HT-29 (cell line): ENCODE results near the gene CPED1. TPM values are rescaled to one million over a fixed set of nuclear protein-coding genes. Genes with fewer than 3 reads are reported as not detected.

ENCODE experiments used
- DNase-seq: peaks from one replicate; pipeline ENCODE4 v3.0.0-alpha.2; 2015; ENCODE audit warnings: low spot score
- total RNA-seq: library from RNA; depleted of rRNA; stranded (reverse); fragments of >200 nt; shearing (Covaris generic); gene quantifications from 2 replicates; pipeline ENCODE4 v1.2.3, GENCODE V29; 2014; rRNA removed

Gene CPED1
- total RNA-seq = not detected in 2 replicates

DNA sequence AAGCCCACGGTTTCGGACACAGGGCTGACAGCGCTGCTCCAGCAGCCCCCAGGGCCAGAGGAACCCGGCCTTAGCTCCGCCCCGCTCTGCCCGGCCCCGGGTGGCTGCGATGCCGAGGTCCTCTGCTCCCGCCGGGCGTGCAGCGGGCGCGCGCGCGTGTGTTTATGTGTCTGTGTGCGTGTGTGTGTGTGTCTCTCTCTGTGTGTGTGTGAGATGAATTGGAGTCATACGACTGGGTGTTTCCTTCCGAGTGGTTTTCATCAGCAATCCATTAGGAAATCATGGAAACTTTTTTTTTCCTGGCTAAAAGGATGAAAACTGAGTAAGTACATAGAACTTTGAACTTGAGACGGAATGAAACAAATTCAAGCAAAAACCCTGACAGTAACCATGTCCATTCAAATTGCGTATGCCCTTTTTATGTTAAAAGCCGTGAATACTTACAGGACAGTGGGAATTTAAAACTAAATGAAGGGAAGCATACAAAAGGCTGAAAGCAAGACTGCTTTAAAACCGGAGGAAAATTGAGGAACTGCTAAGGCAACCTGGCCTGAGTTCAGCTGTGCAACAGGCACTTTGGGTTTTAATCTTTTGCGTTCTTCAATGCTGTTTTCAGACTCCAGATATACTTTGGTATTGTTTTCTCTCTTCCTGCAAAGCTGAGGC lies at the start of gene CPED1:
TSS of gene CPED1 (plus strand) at position 121 of the 666 bp plus-strand sequence. CDS start 911 bp downstream, outside the sequence.
- peak; percentile 31 for DNase-seq

DNA sequence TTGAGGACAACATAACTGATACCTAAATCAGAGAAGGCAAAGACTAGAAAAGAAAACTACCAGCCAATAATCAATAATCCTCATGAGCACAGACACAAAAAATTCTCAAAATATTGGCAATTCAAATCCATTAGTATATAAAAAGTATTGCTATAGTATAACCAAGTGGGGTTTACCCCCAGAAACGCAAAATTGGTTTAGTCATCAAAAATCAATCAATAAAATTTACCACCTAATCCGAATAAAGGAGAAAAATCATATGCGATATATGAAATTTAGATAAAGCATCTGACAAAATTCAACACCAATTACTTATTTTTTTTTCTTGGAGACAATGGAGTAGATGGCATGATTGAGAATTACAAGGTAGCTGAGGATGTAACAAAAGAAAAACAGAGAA lies 49.2 kb upstream of the CPED1 start:
- no peak for DNase-seq

DNA sequence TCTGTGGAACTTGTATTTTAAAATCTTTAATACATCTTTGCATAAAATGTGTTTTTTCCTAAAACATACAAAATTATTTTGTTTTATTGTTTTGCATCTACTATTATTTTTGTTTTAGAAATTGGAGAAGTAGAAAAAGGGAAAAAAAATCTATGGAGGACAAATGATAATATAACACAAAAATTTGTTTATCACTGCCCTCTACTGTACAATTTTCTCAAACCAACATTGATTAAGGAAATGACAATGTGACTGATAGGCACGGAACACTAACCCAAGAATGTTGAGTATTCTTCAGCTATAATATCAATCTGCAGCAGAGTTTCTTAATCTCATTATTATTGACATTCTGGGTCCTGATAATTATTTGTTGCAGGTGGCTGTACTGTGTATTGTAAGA lies 47.4 kb upstream of the CPED1 start:
- DNase-seq = peak; percentile 60

DNA sequence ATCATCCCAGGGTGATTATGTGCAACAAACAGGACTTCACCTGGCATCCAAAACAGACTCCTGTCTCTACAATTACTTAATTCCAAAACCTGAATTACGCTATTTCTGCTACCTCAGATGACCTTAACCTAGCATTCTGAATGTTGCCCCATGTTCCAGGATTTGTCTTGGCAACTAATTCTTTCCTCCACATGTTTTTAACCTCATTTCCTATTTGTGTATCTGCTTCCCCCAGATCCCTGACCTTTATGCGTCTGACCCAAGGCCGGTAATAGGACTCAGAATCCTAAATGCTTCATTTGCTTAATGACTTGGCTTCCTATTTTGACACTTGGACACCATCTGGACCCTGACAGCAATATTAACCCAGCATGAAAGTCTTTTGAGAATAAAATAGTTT lies 46.7 kb upstream of the CPED1 start:
- DNase-seq = no peak

DNA sequence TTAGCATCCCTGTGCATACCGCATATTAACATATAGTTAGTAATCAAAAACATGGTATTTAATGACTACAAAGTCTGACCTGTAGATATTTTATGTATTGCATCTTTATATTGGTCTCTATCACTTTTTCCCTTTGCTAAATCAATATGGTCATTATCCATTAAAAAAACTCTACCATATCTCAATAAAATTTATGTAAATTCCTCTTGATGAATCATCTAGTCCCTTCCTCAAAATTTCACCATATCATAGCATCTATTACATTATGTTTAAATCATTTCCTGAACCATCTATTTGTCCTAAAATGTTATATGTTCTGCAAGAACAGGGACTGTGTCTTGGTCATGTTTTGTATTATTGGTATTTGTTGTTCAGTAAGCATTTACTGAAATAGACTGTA lies 45.6 kb upstream of the CPED1 start:
- DNase-seq = no peak

DNA sequence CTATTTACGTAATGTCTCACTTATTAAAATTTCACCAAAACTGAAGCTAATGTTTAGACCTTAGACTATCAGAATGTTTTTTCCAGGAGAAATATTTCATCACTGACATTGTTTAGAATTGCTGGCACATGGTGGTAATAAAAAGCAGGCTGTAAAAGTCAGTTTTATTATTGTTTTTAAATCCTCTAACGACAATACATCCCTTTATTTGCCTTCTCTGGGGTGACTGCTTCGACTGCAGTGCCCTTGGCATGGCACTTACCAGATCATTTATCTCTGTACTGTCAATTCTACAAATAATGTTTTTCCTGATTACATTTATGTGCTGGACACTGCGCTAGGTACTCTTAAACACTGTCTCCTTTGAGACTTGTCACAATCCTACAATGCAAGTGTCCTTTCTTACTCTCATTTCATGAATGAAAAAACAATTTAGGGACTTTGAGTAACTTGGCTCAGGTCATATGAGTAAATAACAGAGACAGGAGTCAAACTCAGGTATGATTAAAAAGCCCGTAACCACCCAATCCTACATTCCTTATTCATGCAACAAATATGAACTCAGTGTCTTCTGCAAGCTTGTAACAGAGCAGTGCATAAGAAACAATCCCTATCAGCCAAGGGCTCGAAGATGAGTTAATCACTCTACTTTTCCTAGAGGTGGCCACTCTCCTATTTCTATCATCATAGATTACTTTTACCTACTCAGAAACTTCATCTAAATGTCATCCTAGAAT lies 43.5 kb upstream of the CPED1 start:
- DNase-seq = no peak

DNA sequence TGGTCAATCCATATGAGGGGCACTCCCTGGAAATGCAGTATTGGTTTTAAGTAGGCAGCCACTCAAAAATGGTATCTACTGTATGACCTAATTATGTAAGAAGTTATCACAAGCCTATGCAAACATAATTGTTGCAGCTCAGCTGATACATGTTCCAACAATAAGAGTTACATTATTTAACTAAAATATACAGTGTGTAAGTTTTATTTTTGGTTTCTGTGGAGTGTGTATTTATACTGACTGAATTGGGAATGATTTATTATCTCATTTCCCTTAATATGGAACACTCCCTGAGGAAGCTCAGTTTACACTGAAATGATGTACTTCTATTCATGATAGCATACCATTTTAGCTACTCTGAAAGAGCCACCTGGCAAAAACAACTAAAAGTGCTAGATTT lies 40.5 kb upstream of the CPED1 start:
- no peak for DNase-seq

DNA sequence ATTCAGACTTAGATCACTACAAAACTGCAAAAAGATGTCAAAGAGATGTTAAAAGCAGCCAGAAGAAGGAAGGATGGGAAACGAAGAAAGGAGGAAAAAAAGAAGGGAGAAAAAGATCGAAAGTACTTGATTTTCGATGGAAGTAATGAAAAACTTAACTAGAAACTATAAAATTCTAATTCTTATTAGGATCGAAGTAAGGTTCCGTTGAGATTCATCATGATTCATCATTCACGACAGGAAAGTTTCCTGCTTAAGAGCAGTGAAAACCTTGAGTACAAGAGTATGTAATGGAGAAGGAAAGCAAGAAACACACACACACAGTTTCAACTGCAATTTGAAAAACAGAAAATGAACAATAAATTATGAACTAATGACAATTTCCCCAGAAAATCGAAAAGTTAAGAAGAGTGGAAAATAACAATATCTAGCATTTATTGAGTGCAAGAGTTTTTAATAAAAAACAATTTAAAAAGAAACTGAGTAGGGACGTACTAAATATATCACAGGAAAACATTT lies 39.1 kb upstream of the CPED1 start:
- DNase-seq = peak; percentile 46

DNA sequence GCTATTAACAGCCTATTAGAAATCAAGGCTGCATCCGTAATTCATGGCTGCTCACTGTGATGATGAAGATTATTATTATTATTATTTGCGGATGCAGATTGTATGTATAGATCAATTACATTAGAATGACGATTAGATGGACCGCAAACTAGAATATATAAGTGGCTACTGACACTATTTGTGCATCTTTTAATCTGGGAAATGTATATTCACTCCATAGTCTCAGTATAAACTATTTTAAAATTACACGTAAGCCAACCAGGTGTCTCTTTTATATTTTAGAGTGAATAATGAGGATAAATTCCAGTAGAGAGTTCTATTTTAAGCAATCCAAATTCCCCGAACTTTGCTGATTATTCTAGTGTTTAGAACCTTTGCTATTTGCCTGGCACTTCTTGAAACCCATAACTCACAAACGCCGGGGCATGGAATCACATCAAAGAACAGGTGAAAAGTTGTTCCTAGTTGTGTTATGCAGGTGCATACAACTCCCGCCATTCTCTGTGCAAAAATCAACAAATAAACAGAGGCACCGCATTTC lies 38.4 kb upstream of the CPED1 start:
- no peak for DNase-seq

DNA sequence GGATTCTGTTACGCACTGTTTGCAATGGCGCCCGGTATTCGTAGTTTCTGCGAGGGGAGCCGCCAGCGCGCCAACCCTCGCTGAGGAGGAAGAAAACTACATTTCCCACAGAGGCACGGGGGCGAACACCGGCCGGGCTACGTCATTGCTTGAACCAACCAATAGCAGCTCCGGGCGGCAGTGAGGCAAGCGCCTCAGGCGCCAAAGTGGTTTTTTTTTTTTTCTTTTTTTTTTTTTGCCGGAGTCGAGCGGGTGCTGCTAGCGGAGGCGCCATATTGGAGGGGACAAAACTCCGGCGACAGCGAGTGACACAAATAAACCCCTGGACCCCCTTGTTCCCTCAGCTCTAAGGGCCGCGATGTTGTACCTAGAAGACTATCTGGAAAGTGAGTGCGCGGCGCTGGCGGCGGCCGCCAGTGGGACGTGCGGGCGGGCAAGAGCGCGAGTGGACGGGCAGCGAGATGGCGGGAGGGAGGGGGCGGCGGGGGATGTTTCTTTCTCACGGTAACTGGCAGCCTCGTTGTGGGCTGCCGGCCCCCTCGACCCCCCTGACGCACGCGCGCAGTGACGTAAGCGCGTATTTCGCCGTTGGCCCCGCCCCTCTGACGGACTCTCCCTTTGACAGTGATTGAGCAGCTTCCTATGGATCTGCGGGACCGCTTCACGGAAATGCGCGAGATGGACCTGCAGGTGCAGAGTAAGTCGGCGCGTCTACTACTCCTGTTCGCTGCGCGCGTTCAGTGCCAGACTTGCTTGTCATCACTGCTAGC lies 37.8 kb upstream of the CPED1 start, which contains the start of gene ING3:
TSS of gene ING3 (plus strand) at position 239 of the 770 bp plus-strand sequence. CDS start at position 359, 120 bp downstream.
- DNase-seq = peak; percentile 99

DNA sequence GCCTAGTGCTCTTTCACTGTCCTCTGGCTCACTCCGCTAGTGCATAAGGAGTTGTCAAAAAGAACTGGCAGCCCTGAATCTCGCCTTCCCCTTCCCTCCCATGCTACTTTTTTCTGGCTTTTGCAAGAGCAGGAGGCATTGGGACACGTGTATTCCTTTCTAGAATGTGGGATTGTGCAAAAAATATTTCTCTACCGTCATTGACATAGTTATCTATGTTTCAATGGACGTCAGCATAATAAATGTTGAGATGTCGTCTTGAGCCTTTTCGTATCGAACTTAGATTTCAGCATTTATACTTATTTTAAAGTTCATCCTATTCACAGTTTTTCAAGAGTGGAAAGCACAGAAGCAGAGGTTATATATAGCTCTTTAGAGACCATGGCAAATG lies 37.2 kb upstream of the CPED1 start:
- DNase-seq = no peak

DNA sequence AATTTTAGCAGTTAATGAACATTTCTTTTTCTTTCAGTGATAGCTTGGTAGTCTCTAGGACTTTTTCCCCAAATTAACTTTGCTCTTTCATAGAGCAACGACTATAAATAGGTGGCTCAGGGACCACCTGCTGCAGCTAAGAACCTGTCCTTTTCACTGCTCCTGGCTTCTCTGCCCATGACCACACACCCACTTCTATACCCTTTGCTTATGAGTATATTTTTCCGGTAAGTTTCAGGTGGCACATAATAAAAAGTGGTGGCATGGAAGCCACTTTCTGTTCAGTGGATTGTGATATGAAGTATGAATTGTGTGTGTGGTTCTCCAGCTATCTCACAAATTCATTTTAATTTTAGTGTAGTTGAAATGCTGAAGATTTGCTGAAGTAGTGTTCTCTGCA lies 36.7 kb upstream of the CPED1 start:
- DNase-seq = peak; percentile 23

DNA sequence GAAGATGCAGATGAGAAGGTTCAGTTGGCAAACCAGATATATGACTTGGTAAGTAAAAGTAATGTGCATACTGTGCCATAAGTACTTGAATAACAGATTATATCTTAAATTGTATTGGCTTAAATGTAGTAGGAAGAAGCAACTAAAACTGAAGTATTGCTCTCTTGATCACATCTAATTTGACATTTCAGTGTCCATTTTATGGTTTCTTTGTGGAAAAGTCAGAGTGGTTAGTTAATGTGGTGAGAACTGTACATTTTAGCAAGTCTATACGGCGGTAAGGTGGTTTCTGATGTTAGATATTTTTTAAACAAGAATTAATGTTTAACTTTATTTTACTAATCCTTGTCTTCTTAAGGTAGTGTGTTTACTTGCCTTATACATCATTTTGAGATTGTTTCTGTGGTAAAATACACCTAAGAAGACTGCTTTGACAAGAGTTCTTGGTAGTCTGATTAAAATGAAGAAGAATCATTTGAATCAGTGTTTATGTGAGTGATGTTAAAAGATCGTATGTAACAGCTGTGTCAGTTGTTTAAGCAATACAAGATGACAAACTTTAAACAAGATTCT lies 32.8 kb upstream of the CPED1 start:
- no peak for DNase-seq

DNA sequence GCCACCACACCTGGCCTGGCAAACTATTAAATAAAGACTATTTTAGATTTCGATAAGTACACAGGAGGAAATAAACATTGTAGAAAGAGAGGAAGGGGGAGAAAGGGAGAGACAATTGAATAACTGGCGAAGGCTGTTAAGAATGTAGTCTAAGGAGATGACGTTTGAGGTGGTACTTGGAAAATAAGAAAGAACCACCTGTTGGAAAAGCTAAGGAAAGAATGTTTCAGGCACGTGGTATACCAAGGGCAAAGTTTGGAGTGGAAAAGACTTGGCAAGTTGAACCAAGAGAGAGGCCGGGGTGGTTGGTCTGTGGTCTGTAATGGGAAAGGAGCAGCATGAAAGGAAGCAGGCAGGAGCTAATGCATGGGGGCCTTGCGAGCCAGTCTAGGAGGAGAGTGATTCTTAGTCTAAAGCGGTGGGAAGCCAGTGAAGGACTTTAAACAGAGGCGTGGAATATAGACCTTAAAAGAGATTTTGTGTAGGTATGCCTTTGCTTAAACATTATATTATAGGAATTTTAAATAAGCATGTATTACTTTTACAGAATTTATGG lies 28.5 kb upstream of the CPED1 start:
- no peak for DNase-seq

DNA sequence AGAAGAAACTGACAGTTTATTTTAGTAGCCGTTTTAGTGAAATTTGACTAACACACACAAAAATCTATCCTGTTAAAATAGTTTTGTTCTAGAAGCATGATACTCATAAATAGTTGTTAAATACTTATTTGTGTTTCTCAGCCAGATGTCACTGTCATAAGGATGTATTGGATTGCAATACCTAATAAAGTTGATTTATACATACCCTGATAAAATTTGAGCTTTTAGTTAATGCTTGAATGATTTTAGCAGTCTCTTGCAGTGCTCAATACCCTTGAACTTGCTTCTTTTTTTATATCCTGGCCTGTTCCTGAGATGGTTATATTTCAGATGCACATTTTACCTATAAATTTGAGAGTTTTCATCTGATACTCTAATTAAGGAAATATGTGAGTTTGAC lies 27.8 kb upstream of the CPED1 start:
- DNase-seq = no peak

DNA sequence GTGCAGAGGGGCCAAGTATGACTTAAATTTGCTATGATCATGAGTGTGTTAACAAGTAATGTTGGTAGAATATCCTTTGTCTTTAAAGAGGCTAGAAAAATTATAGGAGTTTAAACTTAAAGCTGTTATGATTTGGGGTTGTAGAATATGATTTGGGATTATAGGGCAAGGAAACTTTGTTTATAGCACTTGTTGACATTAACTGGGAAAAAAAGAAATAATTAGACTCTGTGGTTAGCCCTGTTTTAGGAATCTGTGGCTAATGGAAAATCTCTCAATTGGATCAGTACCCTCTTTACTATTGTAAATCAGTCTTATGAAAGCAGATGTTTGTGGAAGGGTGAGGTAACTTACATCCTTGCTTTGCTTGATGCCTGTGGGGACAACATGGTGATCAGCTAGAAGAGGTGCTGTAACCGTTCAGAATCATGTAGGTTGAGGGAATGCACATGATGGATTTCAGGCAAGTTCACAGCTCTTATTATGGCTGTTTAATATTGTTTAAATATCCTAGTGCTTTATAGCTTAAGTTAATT lies 26.8 kb upstream of the CPED1 start:
- DNase-seq = no peak

DNA sequence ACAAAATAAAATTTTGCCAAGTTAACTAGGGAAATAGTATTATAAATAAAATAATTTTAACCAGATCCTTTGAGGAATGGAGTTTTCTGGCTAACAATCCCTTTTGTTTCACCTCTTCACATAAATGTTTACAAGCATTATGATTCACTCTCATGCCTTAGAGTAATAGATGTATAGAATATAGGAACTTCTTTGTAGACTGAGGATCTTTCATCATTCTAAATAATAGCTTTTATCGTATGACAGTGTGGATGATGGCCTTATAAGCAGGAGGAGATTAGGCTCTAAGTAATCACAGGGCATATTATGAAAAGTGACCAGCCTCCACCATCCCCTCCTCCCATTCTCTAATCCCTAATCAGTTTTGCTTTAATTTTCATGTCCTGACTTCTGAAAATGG lies 24.4 kb upstream of the CPED1 start:
- no peak for DNase-seq

DNA sequence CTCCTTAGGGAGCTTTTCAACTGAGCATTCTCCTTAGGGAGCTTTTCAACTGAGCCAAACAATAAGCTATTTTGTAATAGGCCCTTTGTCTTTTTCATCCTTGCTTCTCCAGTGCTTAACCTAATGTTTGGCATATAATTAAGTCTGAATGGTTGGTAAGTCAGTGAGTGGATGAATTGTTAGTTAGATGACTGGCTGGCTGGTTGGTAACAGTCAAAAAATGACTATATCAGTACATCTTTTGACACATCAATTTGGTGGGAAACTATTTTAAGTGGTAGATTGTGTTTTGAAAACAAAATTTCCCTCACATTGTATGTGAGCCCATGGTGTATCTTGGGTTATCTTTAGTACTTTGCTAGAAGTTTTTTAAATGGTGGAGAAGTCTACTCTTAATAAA lies 21.6 kb upstream of the CPED1 start:
- DNase-seq = no peak

DNA sequence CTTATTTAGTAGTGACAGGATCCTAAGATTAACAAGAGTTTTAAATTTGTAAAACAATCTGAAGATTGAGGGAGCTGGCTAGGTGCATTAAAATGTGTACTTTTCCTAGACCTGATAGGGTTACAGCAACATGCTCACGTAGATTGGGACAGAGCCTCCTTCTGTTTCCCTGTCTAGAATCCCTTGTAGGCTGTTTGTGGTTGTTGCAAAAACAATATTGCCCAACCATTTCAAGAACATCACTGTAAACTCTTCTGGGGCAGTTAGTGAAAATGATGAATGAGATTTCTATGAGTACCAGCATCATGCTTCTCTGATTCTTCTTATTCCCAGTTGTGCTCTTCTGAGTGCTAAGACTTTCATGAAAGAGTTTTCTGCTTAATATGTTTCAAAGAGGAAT lies 14.7 kb upstream of the CPED1 start:
- no peak for DNase-seq

DNA sequence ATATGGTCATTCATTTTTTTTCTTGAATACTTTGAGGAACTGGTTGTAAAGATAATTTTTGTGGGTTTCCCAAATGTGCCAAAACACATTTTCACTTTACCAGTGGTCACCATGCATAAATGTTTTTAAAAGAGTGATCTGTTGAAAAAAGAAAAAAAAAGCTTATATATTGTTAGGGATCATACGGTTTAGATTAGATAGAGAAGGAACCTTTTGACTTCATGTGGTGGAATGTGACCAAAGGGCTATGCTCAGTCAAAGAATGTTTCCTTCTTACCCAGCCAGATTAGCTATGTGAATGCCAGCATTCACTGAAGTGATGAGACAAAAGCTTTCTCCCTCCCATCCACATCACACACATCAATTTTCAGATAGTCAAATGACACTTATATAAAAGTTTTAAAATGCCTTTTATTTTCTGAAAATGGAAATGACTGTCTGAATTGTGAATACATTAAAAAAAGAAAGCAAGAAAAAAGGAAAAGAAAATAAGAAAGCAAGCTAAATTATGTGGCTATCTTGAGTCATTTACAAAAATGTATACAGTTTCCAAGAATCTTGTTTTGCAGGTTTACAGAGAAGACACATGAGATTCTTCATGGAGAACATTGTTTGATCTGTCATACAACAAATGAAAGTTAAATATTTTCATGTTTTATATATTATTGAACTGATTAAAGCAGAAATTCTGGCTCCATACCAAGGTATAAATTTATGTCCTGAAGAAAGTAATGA lies 8.6 kb upstream of the CPED1 start:
- no peak for DNase-seq
